Measurements from ENCODE around the gene CELF2.

Gene CELF2

GRCh38 chr10:11023009-11023953 is 5.6 kb downstream of the CELF2 start:
- no peak for DNase-seq

GRCh38 chr10:11024596-11024995 is 6.9 kb downstream of the CELF2 start:
- no peak for DNase-seq

DNA sequence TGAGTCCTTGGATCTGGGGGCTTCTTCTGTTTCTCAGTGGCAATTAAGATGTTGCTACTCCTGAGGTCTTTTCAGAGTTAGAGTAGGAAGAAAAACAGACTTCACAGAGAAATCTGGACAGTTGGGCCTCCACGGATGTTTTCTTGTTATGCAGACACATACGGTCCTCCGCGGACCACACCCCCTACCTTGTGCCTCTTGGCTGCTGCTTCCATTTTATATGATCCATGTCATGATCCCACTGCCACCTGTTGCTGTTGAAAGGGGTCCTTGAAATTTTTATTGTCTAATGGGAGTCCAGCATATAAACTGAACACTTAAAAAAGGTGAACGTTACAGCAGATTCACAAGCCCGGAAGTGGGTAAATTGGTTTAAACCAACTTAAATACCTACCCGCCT is 8.3 kb downstream of the CELF2 start:
- no peak for DNase-seq

GRCh38 chr10:11026773-11027172 is 9.1 kb downstream of the CELF2 start:
- DNase-seq = no peak

DNA sequence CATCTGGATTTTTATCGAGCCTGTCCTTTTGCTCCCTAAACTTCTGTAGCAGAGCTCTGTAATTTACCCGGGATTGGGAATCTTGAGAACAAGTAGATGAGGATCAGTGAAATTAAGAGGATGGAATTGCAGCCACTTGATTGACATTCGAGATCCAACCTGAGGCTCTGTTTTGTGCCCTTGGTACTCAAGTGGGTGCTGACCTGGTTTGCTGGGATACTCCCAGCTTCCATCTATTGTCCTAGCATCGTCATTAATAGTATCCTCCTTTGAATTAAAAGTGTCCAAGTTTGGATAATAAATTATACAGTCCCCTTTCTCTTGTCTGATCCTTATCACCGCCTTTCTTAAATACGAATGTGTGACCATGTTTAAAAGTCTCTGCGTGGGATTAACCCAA is 17.1 kb downstream of the CELF2 start:
- no peak for DNase-seq

DNA sequence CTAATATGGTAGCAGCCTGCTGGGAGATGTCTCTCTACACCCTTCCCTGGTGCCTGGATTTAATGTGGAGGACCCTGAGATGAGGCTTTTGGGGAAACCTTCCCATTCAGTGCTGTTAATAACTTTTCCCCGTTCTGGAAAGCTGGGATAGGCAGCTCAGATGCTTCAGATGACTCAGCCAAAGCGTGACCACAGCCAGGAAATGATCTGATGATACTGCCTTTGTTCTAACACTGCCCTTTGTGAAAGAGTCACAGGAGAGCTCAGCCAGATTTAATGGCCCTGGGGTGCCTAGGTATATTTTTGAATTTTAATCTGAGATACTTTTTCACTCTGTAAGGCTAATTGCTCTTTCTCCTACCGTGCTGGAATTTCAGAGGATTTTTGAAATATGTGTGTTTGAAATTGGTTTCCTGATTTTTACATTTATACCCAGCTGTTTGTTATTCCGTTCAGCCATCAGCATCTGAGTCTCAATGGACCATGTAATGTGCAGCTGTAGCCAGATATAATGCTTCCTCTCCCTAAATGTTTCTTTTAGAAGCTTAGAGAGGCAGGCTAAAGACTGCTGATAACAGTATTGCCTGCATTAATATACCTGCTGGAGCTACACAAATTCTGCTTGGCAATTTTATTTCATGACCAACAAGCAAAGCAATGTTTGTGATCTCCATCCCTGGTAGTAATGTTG is 17.8 kb downstream of the CELF2 start:
- no peak for DNase-seq

- DNase-seq = no peak
These were observed 18.8 kb downstream of the CELF2 start for GRCh38 chr10:11036424-11037011.

DNA sequence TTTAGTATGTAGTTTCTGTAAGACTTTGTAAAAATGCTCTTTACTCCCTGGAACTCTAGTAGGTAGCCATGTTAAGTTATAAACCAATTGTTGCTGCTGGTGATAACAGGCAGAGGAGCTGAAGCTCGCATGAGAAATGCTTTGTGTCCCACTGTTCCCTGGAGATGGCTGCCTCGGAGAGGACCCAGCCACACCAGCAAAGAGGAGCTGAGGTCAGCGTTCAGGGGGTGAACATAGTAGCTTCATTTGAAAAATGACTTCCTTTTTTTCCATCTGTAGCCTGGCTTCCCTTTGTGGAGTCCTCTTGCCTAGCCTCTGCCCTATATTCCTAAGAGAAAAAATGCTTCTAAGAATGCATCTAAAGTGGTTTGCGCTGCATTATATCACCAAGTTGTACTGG is 20.3 kb downstream of the CELF2 start:
- no peak for DNase-seq

DNA sequence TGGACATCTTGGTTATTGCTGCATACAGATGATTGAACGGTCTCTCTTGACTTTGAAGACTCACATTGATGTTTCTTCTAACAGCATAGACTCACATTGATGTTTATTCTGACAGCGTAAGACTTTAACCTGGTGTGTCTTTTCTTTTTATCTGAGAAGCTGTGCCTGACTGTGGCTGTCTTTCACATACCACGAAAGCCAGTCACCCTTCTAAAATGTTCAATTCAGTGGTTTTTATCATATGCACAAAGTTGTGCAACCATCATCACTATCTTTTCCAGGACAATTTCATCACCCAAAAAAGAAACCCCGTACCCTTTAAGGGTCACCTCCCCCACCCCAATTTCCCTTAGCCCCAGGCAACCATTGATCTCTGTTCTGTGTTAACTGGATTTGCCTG is 24.7 kb downstream of the CELF2 start:
- no peak for DNase-seq

DNA sequence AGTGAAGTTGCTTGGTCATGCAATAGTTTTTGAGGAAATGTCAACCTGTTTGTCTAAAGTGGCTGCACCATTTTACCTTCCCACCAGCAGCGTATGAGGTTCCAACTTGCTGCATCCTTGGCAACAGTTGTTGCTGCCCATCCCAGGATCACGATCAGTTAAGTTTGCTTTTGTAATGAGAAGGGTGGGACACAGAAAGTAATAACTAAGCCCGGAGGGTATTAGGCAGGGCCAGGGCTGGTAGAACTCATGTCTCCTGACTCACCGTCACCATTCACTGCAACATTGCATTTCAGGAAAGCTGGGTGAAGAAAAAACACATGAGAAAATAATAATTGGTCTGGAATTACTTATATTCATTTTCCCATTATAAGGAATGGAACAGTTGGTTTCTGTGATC is 25.4 kb downstream of the CELF2 start:
- no peak for DNase-seq

GRCh38 chr10:11043446-11044127 is 25.9 kb downstream of the CELF2 start:
- DNase-seq = no peak

- DNase-seq = no peak
These were observed 27.8 kb downstream of the CELF2 start for GRCh38 chr10:11045487-11045886.

GRCh38 chr10:11045995-11046775 is 28.5 kb downstream of the CELF2 start:
- DNase-seq = no peak

- DNase-seq = no peak
These were observed 29.1 kb downstream of the CELF2 start for GRCh38 chr10:11046776-11047160.

DNA sequence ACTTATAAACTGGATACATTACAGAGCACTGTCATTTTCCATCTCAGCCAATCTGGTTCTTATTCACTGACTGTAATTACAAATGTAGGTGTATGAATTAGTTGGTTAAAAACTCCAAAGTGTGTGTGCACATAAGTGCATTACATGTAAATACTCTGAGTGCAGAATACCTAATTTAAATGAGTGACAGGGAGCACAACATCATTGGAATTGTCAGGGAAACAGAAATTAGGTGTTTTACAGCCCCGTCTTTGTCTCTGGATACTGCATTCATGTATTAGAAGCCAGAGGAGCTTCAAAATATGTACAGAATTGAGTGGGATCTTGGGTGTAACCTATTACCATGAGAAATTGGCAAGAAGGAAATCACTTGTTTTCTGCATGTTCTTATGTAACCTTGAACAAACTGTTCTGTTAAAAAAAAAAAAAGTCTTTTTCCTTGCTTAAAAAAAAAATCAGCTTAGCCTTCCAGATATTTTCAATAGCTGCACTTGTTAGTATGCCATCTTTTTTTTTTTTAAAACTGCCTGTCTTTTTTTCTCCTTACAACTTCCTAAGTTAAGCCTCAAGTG is 31.1 kb downstream of the CELF2 start:
- DNase-seq = no peak

DNA sequence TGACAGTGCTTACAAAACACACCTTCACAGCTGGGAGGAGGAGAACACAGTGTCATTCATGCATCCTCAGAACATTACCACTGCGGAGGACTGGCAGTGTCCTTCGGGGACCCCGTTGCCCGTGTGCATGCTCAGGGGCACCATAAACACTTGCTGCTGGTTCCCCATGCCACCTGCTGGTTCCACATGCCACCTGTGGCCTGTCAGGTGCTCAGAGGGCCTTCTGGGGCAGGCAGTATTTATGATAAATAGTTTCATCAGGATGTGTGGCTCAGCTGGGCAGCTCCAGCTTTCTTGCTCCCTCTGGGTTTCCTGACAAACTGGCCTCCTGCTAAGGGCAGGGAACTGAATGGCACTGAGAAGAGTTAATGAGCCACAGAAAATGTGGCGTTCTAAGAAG is 32.1 kb downstream of the CELF2 start:
- no peak for DNase-seq

DNA sequence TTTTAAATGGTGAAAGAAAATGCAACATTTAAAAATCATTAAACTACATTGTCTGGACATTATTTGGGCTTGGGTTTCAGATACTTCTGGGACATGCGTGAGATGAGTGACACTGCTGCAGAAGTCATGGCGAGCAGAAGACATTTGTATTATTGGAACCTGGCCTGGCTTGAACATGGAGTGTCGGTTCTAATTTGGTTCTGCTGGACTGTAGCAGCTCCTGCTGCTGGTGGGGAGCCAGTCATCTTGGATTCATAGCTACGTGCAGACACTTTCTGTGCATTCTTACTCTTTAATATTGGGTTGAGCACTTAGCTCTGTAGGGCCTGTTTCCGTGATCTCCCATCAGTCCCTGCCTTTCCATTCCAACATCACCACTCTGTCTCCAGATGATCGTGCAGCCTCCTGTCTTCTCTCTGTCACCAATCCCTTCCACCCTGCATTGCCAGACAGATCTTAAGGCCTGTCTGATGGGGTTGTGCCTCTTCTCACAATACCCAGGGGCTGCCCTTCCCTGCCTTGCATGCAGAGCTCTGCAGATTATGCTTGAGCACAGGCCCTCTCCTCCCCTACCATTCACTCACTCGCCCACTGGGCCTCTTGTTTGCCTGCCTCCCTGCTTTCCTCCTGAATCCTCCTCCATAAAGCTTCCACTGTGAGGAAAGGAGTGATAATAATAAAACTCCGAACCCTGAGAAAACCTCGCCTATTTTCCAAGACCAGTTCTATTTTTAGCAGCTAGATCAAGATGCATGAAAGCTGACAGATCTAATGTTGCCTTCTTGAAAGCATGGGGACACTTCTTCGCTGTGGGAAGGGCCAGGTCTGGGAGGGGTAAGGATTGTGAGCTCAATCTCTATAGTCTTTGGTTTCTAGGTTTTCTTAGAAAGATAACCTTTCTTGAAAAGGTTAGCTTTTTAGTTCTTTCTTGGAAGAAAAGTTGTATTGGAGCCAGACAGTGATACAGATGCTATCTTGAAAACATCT is 32.9 kb downstream of the CELF2 start:
- no peak for DNase-seq

- DNase-seq = no peak
These were observed 39.3 kb downstream of the CELF2 start for GRCh38 chr10:11057018-11057417.

DNA sequence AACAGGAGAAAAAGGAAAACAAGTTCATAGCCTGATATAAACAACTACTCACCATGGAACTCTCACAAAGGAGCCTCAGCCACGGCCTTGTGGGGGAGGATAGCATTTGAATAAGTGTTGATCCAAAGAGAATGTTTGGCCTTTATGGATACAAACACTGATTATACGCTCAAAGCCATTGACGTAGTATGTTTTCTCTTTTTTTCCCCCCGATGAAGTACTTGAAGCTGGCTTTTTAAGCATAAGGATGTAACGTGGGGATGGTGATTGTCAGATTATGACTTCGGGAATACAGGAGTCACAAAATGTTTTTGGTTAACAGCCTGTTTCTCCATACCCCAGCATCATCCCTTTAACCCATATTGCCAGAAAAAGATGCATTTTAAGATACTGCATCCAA is 39.8 kb downstream of the CELF2 start:
- no peak for DNase-seq

DNA sequence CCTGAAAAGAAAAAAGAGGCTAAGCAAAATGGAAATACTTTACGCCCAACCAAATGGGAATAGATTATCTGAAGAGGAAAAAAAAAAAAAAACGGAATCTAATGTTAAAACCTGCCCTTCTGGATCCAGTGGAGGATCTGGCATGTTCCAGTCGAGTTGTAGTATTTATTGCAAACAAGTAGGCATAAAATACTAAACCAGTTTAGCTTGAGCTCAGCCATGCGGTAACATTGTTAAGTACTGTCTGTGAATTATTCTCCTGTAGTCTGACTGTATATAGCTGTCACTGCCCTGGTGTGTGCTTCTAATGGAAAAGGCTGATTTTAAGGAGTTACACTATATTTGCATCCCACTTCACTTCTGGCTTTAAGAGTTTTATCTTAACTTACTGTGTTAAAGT is 40.3 kb downstream of the CELF2 start:
- DNase-seq = no peak

GRCh38 chr10:11058965-11059364 is 41.3 kb downstream of the CELF2 start:
- DNase-seq = no peak

All from stimulated activated CD4-positive, alpha-beta T cell treated with anti-CD3 and anti-CD28 coated beads, Interleukin-2, amount 100 ng/mL, for 48 hours (primary cell).